ENCODE measurements around the gene SLC33A1. TPM values are rescaled to one million over a fixed set of nuclear protein-coding genes. Genes with fewer than 3 reads are reported as not detected.

SLC33A1 gene
- total RNA-seq, 1 experiment from 2014 or later: 23.3 TPM

GRCh38 chr3:155885292-155885691, 31.1 kb upstream of the SLC33A1 start:
- Histone ChIP-seq H3K9me3 (ENCODE audit: control insufficient read depth in 1 of 2, insufficient read depth in 1 of 2, low read depth in 1 of 2, low read length in 2 of 2) (no peaks in the 10 kb centered on the region), H3K4me2 (ENCODE audit: low read length) (no peak overlapping the region), H3K9ac (ENCODE audit: low read length) (no peak overlapping the region), H3K36me3 (ENCODE audit: control insufficient read depth in 1 of 2, insufficient read depth in 2 of 2, low read length in 2 of 2) (no peaks in the 10 kb centered on the region), H3K9me2 (ENCODE audit: insufficient read depth) (no peaks in the 10 kb centered on the region), H3K27ac (ENCODE audit: low read depth, low read length) (no peak overlapping the region), H3K79me2 (ENCODE audit: insufficient read depth, low read length) (peaks cover 100% of the 10 kb centered on the region), H3K27me3 (ENCODE audit: insufficient read depth, low read length) (no peaks in the 10 kb centered on the region), H4K20me1 (ENCODE audit: insufficient read depth) (peaks cover 40% of the 10 kb centered on the region; the same call in 1 of the 2 replicates), H2AFZ (ENCODE audit: low read depth, low read length, poor library complexity, severe bottlenecking) (no peak overlapping the region), H3K4me1 (ENCODE audit: control insufficient read depth in 1 of 2, insufficient read depth in 2 of 2, low read length in 2 of 2) (no peaks in the 10 kb centered on the region), H3K4me3 (replicated peaks in 1 of 2; ENCODE audit: low read depth in 1 of 2, low read length in 2 of 2) (no peak overlapping the region)
- RAD21 ChIA-PET (ENCODE audit: low non-redundant PET in 1 of 2, low total read pairs in 2 of 2, uncharacterized antibody in 2 of 2, unreplicated experiment in 2 of 2): no interaction called here
- POLR2A ChIA-PET: no interaction called here
- TF ChIP-seq EZH2 (IDR thresholded peaks at IDR 0.05) (no peak), SRF (IDR thresholded peaks at IDR 0.05; ENCODE audit: low read depth) (no peak)
- intact Hi-C loops (cut with micrococcal nuclease): no loop called here
- CTCF ChIA-PET: interaction anchor here (1.9 kb wide), 1 partner anchor 80 kb away, joined by 8 read pairs; the partner anchor contains the start of gene C3orf33
- no TSS peak for BruUV-seq (replicated peaks)
- DNase-seq (ENCODE audit: low read depth, low spot score) (no peak), ATAC-seq (no peak)

GRCh38 chr3:155884292-155884691, 30.1 kb upstream of the SLC33A1 start:
- no peak for DNase-seq (ENCODE audit: low read depth, low spot score)
- Histone ChIP-seq H3K9me3 (ENCODE audit: control insufficient read depth in 1 of 2, insufficient read depth in 1 of 2, low read depth in 1 of 2, low read length in 2 of 2) (no peaks in the 10 kb centered on the region), H4K20me1 (ENCODE audit: insufficient read depth) (peaks cover 40% of the 10 kb centered on the region; the same call in 1 of the 2 replicates), H3K36me3 (ENCODE audit: control insufficient read depth in 1 of 2, insufficient read depth in 2 of 2, low read length in 2 of 2) (no peaks in the 10 kb centered on the region), H3K79me2 (ENCODE audit: insufficient read depth, low read length) (peaks cover 100% of the 10 kb centered on the region), H2AFZ (ENCODE audit: low read depth, low read length, poor library complexity, severe bottlenecking) (no peak overlapping the region), H3K4me1 (ENCODE audit: control insufficient read depth in 1 of 2, insufficient read depth in 2 of 2, low read length in 2 of 2) (no peaks in the 10 kb centered on the region), H3K4me2 (ENCODE audit: low read length) (no peak overlapping the region), H3K9me2 (ENCODE audit: insufficient read depth) (no peaks in the 10 kb centered on the region), H3K9ac (ENCODE audit: low read length) (no peak overlapping the region), H3K27ac (ENCODE audit: low read depth, low read length) (no peak overlapping the region), H3K4me3 (replicated peaks in 1 of 2; ENCODE audit: low read depth in 1 of 2, low read length in 2 of 2) (no peak overlapping the region), H3K27me3 (ENCODE audit: insufficient read depth, low read length) (no peaks in the 10 kb centered on the region)
- no peak for ATAC-seq
- TF ChIP-seq CBX3 (IDR thresholded peaks at IDR 0.05; ENCODE audit: low read depth): no peak
- no peak for TF ChIP-seq CEBPB (IDR thresholded peaks at IDR 0.05; ENCODE audit: low read depth)
- no peak for TF ChIP-seq POLR2AphosphoS5 (IDR thresholded peaks at IDR 0.05; ENCODE audit: low read depth, low read length)
- no peak for TF ChIP-seq ELF1 (IDR thresholded peaks at IDR 0.05; ENCODE audit: borderline replicate concordance, low read depth)
- no peak for TF ChIP-seq EZH2 (IDR thresholded peaks at IDR 0.05)
- TF ChIP-seq SIN3A (IDR thresholded peaks at IDR 0.05; ENCODE audit: low read depth): no peak
- TF ChIP-seq ZFX (IDR thresholded peaks at IDR 0.05): no peak
- TF ChIP-seq ZBTB33 (IDR thresholded peaks at IDR 0.05; ENCODE audit: extremely low read depth, insufficient replicate concordance, low read length): no peak
- TF ChIP-seq FOSL1 (IDR thresholded peaks at IDR 0.05; ENCODE audit: low read depth): no peak
- intact Hi-C loops (cut with micrococcal nuclease): no loop called here
- CTCF ChIA-PET: interaction anchor here (1.9 kb wide), 1 partner anchor 79 kb away, joined by 8 read pairs; the partner anchor contains the start of gene C3orf33
- BruUV-seq (replicated peaks): no TSS peak
- POLR2A ChIA-PET: interaction anchor here (1.2 kb wide), 1 partner anchor 9 kb away, joined by 4 read pairs; no protein-coding TSS in a partner anchor
- RAD21 ChIA-PET (ENCODE audit: low non-redundant PET in 1 of 2, low total read pairs in 2 of 2, uncharacterized antibody in 2 of 2, unreplicated experiment in 2 of 2): no interaction called here

Measured in HCT116 (cell line).